Heart left ventricle (tissue), 13 donors: ENCODE data around the gene USE1.

Experiments used
- POLR2A ChIP-seq, 2 donors: fragments of 450-650 bp; IDR thresholded peaks; one replicate each; pipeline ENCODE4 v1.6.1; 2017; ENCODE audit warnings: antibody characterized with exemption in 2 of 2, mild to moderate bottlenecking in 2 of 2, moderate library complexity in 2 of 2
- TF ChIP-seq, protein P1 (sequence below), 12 donors: fragments of 200-600 bp; sonication (generic) in 4 of 12; IDR thresholded peaks; one replicate each; pipeline versions ENCODE4 v1.5.0 to v1.8.0; 2018 to 2022; ENCODE audit warnings: antibody characterized with exemption in 12 of 12, mild to moderate bottlenecking in 5 of 12
- donor health status: ischemic (EF 13 %, LVEDD 7.1; RV severe dilation, severe dysfunction).
- donor health status: DM: no; HTN: yes; CAD: no.
- donor health status: DM: no; HTN: no; CAD: no.
- donor health status: ischemic (EF 25% LVEDD 6.9; RV normal size, moderate dysfunction).
- donor health status: ischemic (EF 25% LVEDD 5.7; RV mildly dilated, moderate dysfunction).
- donor health status: ischemic (EF 35%, LVEDD 5.7; RV mildly dilated, moderate dysfunction).
- donor health status: nonischemic (EF 11% LVEDD 7.7; RV severe dilation, severe dysfunction).
- donor health status: DM: yes; HTN: yes; CAD: no.
- donor health status: PGD.
- donor health status: ischemic (EF 29% LVEDD 5.4; RV normal size, mild dysfunction).
- donor health status: nonischemic (EF 23%, LVEDD 6.1; RV moderate dilation, normal function).

- TF ChIP-seq, protein P1, sequence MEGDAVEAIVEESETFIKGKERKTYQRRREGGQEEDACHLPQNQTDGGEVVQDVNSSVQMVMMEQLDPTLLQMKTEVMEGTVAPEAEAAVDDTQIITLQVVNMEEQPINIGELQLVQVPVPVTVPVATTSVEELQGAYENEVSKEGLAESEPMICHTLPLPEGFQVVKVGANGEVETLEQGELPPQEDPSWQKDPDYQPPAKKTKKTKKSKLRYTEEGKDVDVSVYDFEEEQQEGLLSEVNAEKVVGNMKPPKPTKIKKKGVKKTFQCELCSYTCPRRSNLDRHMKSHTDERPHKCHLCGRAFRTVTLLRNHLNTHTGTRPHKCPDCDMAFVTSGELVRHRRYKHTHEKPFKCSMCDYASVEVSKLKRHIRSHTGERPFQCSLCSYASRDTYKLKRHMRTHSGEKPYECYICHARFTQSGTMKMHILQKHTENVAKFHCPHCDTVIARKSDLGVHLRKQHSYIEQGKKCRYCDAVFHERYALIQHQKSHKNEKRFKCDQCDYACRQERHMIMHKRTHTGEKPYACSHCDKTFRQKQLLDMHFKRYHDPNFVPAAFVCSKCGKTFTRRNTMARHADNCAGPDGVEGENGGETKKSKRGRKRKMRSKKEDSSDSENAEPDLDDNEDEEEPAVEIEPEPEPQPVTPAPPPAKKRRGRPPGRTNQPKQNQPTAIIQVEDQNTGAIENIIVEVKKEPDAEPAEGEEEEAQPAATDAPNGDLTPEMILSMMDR (IDR thresholded peaks at IDR 0.05) = no peak
- no peak for TF ChIP-seq POLR2A (IDR thresholded peaks at IDR 0.05)
Measured at GRCh38 chr19:17237747-17238706, 22.9 kb downstream of the USE1 start.
